Inflammatory macrophage treated with lipopolysaccharide for 1 hour (primary cell): ENCODE results near the gene PACRG.

Source experiments
- DNase-seq, 2 donors: peaks; one replicate each; pipeline ENCODE4 v3.0.0-alpha.2; 2020 to 2022

PACRG gene

GRCh38 chr6:163259689-163260088 lies 531.9 kb downstream of the PACRG start:
- DNase-seq = no peak

GRCh38 chr6:163260111-163260895 lies 532.5 kb downstream of the PACRG start:
- peak; percentile 8 to 14 for DNase-seq

GRCh38 chr6:163260911-163261310 lies 533.1 kb downstream of the PACRG start:
- no peak for DNase-seq

- DNase-seq = no peak
Observed at GRCh38 chr6:163261361-163261760, 533.6 kb downstream of the PACRG start.

GRCh38 chr6:163262080-163262479 lies 534.3 kb downstream of the PACRG start:
- no peak for DNase-seq

GRCh38 chr6:163263196-163263595 lies 535.4 kb downstream of the PACRG start:
- no peak for DNase-seq

- DNase-seq = no peak
Observed at GRCh38 chr6:163263998-163264661, 536.4 kb downstream of the PACRG start.

- DNase-seq = no peak
Observed at GRCh38 chr6:163264662-163265035, 536.9 kb downstream of the PACRG start.

GRCh38 chr6:163281634-163282033 lies 553.9 kb downstream of the PACRG start:
- no peak for DNase-seq

- no peak for DNase-seq
Observed at GRCh38 chr6:163282672-163283071, 554.9 kb downstream of the PACRG start.

- DNase-seq = no peak
Observed at GRCh38 chr6:163284151-163284550, 556.4 kb downstream of the PACRG start.

GRCh38 chr6:163285691-163286090 lies 557.9 kb downstream of the PACRG start:
- no peak for DNase-seq

- DNase-seq = no peak
Observed at GRCh38 chr6:163287626-163288025, 559.9 kb downstream of the PACRG start.

- no peak for DNase-seq
Observed at GRCh38 chr6:163288066-163288465, 560.3 kb downstream of the PACRG start.

- DNase-seq = no peak
Observed at GRCh38 chr6:163288915-163289314, 561.1 kb downstream of the PACRG start.

GRCh38 chr6:163289447-163289846 lies 561.7 kb downstream of the PACRG start:
- no peak for DNase-seq

- DNase-seq = no peak
Observed at GRCh38 chr6:163290545-163291274, 562.9 kb downstream of the PACRG start.

GRCh38 chr6:163291622-163292021 lies 563.8 kb downstream of the PACRG start:
- DNase-seq = no peak

GRCh38 chr6:163293286-163293685 lies 565.5 kb downstream of the PACRG start:
- no peak for DNase-seq

GRCh38 chr6:163294734-163295133 lies 567.0 kb downstream of the PACRG start:
- DNase-seq = no peak

GRCh38 chr6:163296835-163297519 lies 569.2 kb downstream of the PACRG start:
- DNase-seq = no peak

GRCh38 chr6:163298079-163298830 lies 570.5 kb downstream of the PACRG start:
- no peak for DNase-seq
